HG02759 (cell line): Measurements from ENCODE around the gene TEKT4.
"Not testable (repeated sequence)": the region's sequence is repeated elsewhere in the genome, so short reads cannot be mapped to it uniquely, and the experiment has no call there.

ENCODE experiments used
- ATAC-seq: cut with Tn5 transposase; IDR thresholded peaks from one replicate; pipeline ENCODE4 v1.9.1; 2021; ENCODE audit warnings: mild to moderate bottlenecking, moderate library complexity; ENCODE audit not compliant: unreplicated experiment

The TEKT4 gene

DNA sequence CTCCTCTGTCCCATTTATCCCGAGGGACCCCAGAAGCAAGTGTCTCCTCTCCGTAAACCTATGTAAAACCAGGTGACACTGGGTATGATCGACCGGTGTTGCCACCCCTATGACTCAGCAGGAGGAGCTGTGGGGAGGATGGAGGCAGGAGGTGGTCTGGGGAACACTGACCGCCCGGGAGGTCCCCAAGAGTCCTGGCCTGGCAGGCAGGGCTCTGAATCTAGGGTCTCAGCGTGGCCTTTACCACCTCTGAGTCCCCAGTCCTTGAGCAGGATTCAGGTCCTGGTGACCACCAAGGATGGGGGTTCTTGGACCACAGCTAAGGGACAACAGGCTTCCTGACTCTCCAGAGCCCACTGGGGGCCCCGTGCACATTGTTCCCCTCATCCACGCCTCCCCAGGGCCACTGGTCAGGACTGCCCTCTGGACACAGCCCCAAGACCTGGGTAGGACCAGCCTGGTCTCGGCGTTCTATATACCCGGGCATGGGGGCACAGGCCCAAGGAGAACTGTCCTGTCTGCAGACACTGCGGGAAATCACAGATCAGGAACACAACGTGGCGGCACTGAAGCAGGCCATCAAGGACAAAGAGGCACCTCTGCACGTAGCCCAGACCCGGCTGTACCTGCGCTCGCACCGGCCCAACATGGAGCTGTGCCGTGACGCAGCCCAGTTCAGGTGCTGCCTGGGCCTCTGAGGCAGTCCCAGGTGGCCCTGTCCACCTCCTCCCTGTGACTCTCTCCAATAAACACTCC is 4.0 kb downstream of the TEKT4 start:
- no peak for ATAC-seq

DNA sequence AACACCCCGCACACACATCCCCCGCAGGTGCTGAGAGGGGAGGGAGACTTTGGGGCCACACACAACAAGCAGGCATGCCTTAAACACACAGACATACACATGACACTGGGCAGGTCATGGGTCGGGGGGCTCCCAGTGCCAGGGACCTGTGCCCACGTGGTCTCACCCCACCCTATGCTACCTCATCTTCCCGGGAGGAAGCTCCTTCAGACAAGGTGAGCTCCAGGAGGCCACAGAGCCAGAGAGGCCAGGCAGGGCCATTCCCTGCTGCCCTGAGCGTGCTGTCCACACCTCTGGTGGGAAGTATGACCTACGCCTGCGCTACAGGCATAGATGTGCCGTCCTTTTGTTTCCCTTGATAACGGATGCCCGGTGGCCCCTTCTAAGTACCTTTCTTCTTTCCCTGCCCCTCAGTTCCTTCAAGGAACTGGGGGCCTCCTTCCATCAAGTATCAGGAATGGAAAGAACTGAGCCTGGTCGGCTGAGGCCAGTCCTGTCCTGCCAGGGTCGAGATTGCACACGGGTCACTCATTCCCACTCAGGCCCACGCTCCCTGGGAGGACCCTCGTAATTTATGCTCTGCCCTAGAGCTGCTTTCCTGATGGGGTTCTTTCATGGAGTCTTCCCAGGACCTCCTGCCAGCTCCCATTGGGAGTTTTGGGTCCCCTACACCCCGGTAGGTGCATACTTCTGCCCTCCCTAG is 4.7 kb downstream of the TEKT4 start:
- ATAC-seq, result no peak

DNA sequence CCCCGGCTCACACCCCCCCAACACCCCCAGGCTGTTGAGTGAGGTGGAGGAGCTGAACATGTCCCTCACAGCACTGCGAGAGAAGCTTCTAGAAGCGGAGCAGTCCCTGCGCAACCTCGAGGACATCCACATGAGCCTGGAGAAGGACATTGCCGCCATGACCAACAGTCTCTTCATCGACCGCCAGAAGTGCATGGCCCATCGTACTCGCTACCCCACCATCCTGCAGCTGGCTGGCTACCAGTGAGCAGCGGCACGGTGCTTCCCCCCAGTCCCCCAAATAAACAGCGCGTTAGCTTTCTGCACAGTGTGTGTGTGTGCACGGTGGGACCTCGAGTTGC is 5.3 kb downstream of the TEKT4 start:
- no peak for ATAC-seq

DNA sequence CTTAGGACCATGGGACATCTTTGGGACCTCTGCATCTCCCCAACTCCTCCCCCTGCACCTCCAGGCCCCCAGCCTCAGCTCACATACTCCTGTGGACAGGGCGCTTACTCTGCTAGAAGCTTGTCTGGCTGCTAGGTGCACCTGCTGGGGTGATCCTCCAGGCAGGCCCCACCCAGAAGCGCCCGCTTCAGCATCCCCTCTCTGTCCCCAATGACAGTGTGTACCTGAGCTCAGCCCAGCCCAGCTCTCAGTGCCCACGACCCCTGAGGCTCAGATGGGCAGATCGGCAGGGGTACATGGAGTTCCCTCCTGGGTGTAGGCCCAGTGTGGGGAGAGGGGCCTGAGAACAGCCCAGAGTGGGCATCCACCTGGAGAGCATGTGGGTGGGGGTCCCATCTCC is 5.9 kb downstream of the TEKT4 start:
- ATAC-seq, result no peak

DNA sequence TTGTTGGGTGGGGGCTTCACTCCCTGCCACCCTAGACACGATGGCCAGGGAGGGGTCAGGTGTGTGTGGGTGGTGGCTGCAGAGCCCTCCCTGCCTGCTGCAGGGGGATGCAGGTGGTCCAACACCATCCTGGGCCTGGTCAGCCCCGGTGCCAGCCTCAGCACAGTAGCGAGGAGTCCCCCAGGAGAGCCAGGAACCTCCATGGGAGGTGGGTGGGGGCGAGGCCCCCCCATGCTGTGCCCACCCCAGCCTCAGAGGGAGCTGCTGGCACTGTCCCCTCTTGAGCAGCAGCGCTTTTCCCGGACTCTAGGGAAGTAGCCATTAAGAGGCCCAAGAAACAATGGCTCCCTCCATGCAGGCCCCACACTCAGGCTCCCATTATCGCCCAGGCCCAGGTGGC is 7.3 kb downstream of the TEKT4 start:
- ATAC-seq, result not testable (repeated sequence)

DNA sequence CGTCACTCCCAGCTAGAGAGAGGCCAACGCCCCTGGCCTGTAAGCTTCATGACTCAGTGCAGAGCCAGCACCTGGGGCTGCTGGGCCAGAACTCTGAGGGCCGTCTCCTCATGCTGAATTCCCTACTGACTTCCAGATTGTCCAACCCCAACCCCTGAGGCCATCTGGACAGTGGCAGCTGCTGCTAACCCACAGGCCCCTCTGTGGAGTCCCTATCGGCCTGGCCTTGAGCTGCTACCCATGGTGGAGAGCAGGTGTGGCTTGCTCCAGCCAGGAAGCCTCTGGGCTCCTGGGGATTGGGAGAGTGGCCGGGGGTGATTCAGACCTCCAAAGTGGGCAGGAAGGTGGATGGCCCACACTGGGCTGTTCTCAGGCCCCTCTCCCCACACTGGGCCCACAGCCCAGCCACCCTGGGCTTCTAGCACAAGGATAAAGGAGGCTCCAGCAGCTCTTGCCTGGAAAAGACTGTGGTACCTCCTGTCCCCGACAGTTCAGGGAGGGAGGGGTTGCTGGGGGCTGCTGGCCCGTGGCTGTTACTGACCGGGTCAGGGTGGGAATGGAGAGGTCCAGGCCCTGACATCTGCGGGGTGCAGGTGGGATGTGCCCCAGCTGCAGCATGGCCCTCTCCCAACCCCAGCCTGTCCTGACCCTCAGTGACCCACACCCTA is 8.2 kb downstream of the TEKT4 start:
- ATAC-seq, result no peak

DNA sequence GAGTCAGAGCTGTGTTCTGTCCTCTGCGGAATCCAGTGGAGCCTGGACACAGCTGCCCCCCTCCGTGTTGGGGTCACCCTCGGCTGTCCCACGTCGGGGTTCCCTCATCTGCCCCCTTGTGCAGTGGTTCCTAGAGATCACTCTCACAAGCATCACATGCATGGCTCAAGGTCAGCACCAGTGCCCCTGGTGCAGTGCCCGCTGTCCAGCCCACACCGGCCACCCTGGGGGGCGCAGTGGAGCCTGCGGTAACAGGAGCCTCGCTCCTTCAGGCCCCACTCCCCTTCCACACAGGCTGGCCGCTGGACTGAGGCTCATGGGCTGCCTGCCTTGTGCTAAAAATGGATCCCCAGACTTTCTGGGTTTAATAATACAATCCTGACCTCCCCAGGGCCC is 8.8 kb downstream of the TEKT4 start:
- no peak for ATAC-seq

DNA sequence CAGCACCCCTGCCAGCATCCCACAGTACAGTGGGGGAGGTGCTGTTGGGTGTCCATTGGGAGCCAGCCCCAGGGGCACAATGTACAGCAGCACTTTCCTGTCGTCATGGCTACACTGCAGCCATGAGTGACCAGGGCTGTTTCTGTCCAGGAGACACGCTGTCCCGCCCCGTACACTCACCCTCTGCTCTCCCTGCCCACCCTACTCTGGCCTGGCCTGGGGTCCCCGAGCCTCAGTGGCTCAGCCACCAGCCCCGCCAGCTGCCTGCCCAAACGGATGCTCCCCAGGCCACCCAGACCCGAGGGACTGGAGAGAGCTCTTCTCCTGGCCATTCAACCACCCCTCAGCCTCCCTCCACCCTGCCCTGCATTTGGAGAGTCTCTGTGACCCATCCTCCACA is 9.3 kb downstream of the TEKT4 start:
- no peak for ATAC-seq

DNA sequence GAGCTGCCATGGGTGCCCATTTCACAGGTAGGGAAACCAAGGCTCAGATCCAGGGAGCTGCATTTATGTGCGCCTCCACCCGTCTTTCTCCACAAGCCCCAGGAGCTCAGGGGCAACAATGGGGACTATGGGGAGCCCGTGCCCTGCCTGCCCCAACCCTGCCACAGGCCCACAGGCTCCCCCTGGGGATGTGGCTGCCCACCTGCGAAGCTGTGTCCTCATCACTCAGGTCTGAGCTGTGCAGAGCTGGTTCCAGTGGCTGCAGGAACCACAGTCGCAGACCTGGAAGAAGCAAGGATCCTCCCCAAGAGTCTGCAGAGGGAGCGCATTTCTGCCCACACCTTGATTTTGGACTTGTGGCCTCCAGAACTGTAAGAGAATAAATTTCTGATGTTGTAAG is 9.8 kb downstream of the TEKT4 start:
- ATAC-seq, result no peak

DNA sequence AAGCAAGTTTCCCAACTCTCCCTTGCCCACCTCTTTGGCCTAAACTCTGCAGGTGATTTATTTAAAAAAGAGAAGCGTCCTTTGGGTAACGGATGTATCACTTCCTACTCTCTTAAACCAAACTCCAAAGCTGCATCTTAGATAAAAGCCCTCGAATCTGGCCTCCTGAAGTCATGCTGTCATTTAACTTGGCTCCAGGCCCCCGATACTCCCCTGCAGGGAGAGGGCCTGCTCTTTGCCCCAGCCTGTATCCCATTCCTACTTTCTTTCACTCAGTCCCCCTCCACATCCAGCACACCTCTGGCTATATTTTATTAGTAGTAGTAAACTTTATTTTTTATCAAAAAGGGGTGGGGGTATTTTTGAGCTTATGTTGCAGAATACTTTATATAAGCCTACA is 19.0 kb downstream of the TEKT4 start:
- no peak for ATAC-seq

DNA sequence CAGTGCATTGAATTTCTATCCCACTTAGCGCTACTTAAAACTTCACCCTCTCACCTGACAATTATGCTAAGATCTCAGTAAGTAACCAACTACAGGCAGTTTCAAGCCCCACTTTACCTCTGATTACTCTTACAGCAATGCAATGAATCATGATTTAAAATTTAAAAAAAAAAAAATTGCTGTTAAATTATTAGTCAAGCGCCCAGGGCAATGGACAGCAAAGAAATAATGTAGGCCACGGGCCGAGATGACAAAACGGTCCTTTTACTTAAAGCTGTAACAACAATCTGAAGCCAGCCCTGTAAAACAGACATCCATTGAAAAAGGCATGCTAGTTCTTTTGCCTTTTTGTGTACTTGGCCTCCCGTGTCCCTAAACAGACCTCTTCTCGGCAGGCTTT is 24.0 kb downstream of the TEKT4 start:
- ATAC-seq, result not testable (repeated sequence)

DNA sequence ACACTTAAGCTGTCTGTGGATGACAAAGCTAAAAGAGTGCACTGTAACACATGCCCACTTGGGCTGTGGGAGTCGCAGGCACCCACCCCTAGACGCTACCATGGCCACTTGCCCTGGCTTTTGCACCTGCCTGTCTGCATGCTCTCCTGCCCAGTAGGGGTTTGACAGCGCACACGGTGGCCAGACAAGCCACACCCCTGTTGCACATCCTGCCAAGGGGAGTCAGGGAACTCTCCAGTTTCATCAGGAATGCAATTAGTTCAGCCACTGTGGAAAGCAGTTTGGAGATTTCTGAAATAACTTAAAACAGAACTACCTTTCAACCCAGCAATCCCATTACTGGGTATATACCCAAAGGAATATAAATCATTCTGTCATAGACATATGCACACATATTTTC is 35.7 kb downstream of the TEKT4 start:
- not testable (repeated sequence) for ATAC-seq

DNA sequence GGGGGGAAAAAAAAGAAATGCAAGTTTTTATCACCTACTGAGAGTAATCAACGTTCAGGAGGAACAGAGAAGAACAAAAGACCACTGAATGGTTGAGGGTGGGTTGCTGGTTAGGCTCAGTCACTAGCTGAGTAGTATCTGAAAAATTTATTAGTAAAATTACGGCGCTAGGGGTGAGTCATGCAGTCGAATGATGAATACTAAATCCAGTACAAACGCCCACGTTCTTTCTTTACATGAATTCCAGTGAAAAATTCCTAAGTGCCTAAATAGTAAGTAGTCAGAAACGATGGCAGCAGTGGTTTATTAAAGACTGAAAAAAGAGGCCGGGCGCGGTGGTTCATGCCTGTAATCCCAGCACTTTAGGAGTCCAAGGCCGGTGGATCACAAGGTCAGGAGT is 52.0 kb downstream of the TEKT4 start:
- ATAC-seq, result no peak

DNA sequence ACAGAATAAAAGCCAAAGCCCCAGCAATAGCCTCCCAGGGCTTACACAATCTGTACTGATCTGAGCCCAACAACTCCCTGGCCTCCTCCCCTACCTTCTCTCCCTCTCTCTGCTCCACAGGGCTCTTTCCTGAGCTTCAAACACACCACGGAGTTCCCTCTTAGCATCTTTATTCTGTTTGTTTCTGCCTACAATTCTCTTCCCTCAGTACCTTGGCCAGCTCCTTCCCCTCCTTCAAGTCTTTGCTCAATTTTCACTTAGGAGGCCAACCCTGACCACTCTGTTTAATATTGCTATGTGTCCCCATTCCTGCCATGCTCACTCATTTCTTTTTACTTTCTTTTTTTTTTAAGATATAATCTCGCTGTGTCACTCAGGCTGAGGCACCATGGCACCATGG is 53.8 kb downstream of the TEKT4 start:
- not testable (repeated sequence) for ATAC-seq
